Transverse colon (tissue), 3 donors: ENCODE measurements around the gene FANCI.

Source experiments
- EP300 ChIP-seq: sonication (generic); formaldehyde crosslinking; IDR thresholded peaks from one replicate; pipeline ENCODE4 v1.6.1; 2017; ENCODE audit warnings: antibody characterized with exemption, low read depth
- POLR2A ChIP-seq: fragments of 450-650 bp; IDR thresholded peaks from one replicate; pipeline ENCODE4 v1.6.1; 2016; ENCODE audit warnings: antibody characterized with exemption, mild to moderate bottlenecking, moderate library complexity
- TF ChIP-seq, protein P1 (sequence below), 5 experiments: fragments of 200-600 bp in 3 of 5; fragments of 450-650 bp in 2 of 5; sonication (generic) in 3 of 5; IDR thresholded peaks; 1 replicate in 2 of 5; 2 replicates in 3 of 5; pipeline ENCODE4 v1.5.1; 2016 to 2017; ENCODE audit warnings: antibody characterized with exemption in 5 of 5, inconsistent platforms in 3 of 5, mild to moderate bottlenecking in 2 of 5, moderate library complexity in 1 of 5

DNA sequence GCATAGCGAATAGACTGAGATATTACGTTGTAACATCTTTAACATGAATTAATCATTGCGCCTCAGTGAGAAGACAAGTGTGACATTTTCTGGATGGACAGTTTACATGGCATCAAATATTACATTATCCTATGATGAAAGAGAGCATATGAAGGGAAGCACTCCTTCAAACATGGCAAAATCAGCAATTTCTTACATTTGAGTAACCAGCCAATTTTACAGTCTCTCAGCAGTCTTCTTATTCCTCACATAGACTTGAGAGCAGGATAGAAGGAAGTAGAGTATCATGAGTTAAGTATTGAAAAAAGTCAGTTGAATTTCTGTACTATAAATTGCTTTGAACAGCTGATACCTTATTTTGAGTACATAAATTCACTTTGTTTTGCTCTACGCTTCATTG is 38.9 kb downstream of the FANCI start:
- TF ChIP-seq, protein P1, sequence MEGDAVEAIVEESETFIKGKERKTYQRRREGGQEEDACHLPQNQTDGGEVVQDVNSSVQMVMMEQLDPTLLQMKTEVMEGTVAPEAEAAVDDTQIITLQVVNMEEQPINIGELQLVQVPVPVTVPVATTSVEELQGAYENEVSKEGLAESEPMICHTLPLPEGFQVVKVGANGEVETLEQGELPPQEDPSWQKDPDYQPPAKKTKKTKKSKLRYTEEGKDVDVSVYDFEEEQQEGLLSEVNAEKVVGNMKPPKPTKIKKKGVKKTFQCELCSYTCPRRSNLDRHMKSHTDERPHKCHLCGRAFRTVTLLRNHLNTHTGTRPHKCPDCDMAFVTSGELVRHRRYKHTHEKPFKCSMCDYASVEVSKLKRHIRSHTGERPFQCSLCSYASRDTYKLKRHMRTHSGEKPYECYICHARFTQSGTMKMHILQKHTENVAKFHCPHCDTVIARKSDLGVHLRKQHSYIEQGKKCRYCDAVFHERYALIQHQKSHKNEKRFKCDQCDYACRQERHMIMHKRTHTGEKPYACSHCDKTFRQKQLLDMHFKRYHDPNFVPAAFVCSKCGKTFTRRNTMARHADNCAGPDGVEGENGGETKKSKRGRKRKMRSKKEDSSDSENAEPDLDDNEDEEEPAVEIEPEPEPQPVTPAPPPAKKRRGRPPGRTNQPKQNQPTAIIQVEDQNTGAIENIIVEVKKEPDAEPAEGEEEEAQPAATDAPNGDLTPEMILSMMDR (IDR thresholded peaks at IDR 0.05), result no peak
- TF ChIP-seq POLR2A, result no peak
- no peak for TF ChIP-seq EP300
